ENCODE measurements around the gene AHCYL1. TPM values are rescaled to one million over a fixed set of nuclear protein-coding genes. Genes with fewer than 3 reads are reported as not detected.

AHCYL1 gene
- total RNA-seq, 1 donor from 2014 or later = 90.1 TPM

DNA sequence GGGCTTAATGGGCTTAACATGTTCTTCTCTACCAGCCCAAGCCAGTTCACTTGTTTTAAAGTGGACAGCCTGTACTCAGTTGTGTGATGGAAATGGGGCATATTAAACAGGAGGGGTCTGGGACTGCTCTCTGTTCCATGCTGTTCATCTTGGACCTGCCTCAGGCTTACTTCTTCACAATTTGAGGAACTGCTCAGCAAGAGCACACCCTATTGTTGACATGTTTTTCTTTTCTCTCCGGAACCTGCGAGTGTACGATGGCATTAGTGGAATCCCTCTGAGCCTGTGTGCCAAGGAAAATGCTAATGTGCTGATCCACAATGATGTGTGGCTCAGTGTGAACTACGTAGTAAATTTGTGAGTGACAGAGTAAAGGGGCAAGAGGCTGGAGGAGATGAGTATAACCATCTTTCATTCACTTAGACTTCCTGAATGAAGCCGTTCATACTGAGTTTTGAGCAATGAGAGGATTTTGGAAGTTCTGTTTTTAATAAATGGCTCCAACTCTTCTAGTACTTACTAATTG, 6.9 kb downstream of the AHCYL1 start:
- peaks cover 13% of the 10 kb centered on the region for H3K36me3 Mint-ChIP-seq (ENCODE audit: low read depth)
- TF ChIP-seq, protein P1, sequence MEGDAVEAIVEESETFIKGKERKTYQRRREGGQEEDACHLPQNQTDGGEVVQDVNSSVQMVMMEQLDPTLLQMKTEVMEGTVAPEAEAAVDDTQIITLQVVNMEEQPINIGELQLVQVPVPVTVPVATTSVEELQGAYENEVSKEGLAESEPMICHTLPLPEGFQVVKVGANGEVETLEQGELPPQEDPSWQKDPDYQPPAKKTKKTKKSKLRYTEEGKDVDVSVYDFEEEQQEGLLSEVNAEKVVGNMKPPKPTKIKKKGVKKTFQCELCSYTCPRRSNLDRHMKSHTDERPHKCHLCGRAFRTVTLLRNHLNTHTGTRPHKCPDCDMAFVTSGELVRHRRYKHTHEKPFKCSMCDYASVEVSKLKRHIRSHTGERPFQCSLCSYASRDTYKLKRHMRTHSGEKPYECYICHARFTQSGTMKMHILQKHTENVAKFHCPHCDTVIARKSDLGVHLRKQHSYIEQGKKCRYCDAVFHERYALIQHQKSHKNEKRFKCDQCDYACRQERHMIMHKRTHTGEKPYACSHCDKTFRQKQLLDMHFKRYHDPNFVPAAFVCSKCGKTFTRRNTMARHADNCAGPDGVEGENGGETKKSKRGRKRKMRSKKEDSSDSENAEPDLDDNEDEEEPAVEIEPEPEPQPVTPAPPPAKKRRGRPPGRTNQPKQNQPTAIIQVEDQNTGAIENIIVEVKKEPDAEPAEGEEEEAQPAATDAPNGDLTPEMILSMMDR (conservative IDR thresholded peaks at IDR 0.05) = no peak
- H3K4me3 Mint-ChIP-seq = peak overlapping the region; percentile 24
- DNase-seq (ENCODE audit: low read depth, low spot score) = no peak
- H3K9me3 Mint-ChIP-seq = no peaks in the 10 kb centered on the region
- H3K4me1 Mint-ChIP-seq = peaks cover 37% of the 10 kb centered on the region
- no peak overlapping the region for H3K27ac Mint-ChIP-seq (ENCODE audit: unreplicated experiment)
- no peaks in the 10 kb centered on the region for H3K27me3 Mint-ChIP-seq (ENCODE audit: low read depth)

DNA sequence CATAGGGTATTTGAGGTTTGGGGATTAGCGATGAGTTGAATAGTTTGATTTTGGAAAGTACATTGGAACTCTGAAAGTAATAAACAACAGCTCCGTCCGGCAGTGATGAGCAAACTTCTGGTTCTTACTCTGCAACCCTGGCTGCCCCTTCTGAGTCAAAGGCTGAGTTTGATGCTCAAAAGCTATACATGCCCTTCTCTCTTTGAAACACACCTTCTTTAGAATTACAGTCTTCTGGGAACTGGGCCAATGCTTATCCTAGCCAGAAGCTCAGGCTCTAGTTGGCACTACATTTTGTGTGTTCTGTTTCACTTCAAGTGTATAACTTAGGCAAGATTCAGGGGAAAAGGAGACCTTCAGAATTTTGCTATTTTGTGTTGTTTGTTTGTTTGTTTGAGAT, 9.3 kb downstream of the AHCYL1 start:
- DNase-seq (ENCODE audit: low read depth, low spot score) = no peak
- Mint-ChIP-seq H3K36me3 (ENCODE audit: low read depth) (peaks cover 5% of the 10 kb centered on the region), H3K27ac (ENCODE audit: unreplicated experiment) (no peak overlapping the region), H3K9me3 (no peaks in the 10 kb centered on the region), H3K27me3 (ENCODE audit: low read depth) (no peaks in the 10 kb centered on the region), H3K4me1 (peaks cover 25% of the 10 kb centered on the region), H3K4me3 (no peak overlapping the region)
- TF ChIP-seq, protein P1 (conservative IDR thresholded peaks at IDR 0.05) = no peak

DNA sequence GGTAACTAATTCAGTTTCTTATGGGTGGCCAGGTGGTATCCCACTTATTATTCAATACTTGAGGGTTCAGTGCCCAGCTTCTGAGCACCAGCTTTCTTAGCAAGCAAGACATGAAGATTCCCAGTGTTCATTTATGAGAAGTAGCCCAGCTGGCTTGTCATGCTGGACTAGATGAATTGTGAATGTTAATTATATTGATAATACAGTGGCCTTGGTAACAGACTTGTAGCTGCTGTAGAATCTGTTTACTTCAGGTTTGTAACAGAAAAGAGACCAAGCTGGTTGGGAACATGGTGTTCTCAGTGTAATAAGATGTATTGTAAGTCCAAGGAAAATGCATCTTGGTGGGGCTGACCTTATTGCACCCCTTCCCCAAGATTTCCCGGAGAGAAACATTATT, 10.1 kb downstream of the AHCYL1 start:
- Mint-ChIP-seq H3K36me3 (ENCODE audit: low read depth) (peaks cover 5% of the 10 kb centered on the region), H3K27ac (ENCODE audit: unreplicated experiment) (no peak overlapping the region), H3K4me3 (no peak overlapping the region), H3K4me1 (peaks cover 23% of the 10 kb centered on the region), H3K27me3 (ENCODE audit: low read depth) (no peaks in the 10 kb centered on the region), H3K9me3 (no peaks in the 10 kb centered on the region)
- no peak for DNase-seq (ENCODE audit: low read depth, low spot score)
- TF ChIP-seq, protein P1 (conservative IDR thresholded peaks at IDR 0.05) = no peak

- Mint-ChIP-seq H3K27me3 (ENCODE audit: low read depth) (no peaks in the 10 kb centered on the region), H3K9me3 (no peaks in the 10 kb centered on the region), H3K27ac (ENCODE audit: unreplicated experiment) (no peak overlapping the region), H3K4me3 (no peak overlapping the region), H3K4me1 (peaks cover 20% of the 10 kb centered on the region), H3K36me3 (ENCODE audit: low read depth) (peaks cover 5% of the 10 kb centered on the region)
- DNase-seq (ENCODE audit: low read depth, low spot score) = no peak
- TF ChIP-seq, protein P1 (conservative IDR thresholded peaks at IDR 0.05) = no peak
Measured at GRCh38 chr1:109995536-109995935, 11.0 kb downstream of the AHCYL1 start.

DNA sequence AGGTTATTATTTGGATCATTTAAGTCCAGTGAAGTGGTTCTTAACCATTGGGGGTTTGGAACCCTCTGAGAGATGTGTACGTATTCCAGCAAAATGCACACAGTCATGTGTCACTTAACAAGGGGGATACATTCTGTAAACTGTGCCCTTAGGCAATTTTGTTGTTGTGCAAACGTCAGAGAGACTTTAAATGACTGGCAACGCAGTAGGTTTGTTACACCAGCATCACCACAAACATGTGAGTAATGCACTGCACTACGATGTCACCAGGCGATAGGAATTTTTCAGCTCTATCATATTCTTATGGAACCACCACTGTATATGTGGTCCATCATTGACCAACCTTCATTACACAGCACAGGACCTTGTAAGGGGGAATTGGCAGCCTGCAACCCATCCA, 11.9 kb downstream of the AHCYL1 start:
- Mint-ChIP-seq H3K36me3 (ENCODE audit: low read depth) (peaks cover 2% of the 10 kb centered on the region), H3K4me1 (peaks cover 18% of the 10 kb centered on the region), H3K4me3 (no peak overlapping the region), H3K27me3 (ENCODE audit: low read depth) (no peaks in the 10 kb centered on the region), H3K27ac (ENCODE audit: unreplicated experiment) (no peak overlapping the region), H3K9me3 (no peaks in the 10 kb centered on the region)
- TF ChIP-seq, protein P1 (conservative IDR thresholded peaks at IDR 0.05) = no peak
- no peak for DNase-seq (ENCODE audit: low read depth, low spot score)

Measured in neural crest cell (in vitro differentiated cells).